HCT116 (cell line): ENCODE measurements around the gene LZIC. TPM values are rescaled to one million over a fixed set of nuclear protein-coding genes. Genes with fewer than 3 reads are reported as not detected.

Experiments
- ATAC-seq: fragments of 200-7000 bp; cut with Tn5 transposase; 2 replicates; pipeline ENCODE4 v1.9.1; 2020; ENCODE audit warnings: mild to moderate bottlenecking, moderate library complexity
- BruUV-seq: library from RNA; stranded (reverse); fragments of 400-500 nt; replicated peaks from 2 replicates; lab custom pipeline; 2021; lab: Mats Ljungman, UMichigan
- CTCF ChIA-PET: fragments of 300-600 bp; sonication (Branson Sonifier 250); formaldehyde crosslinking; loops from one replicate; lab custom pipeline; 2021; ENCODE audit warnings: antibody characterized with exemption; lab: Charles Lee
- POLR2A ChIA-PET: fragments of 300-600, 350-600 bp; sonication (Branson Sonifier 250); formaldehyde crosslinking; loops from one replicate; lab custom pipeline; 2021; ENCODE audit warnings: antibody characterized with exemption; lab: Charles Lee
- RAD21 ChIA-PET, 2 experiments: fragments of 300-600 bp; sonication (Branson Sonifier 250); formaldehyde crosslinking; loops; one replicate each; lab custom pipeline; 2023; ENCODE audit warnings: low total read pairs in 2 of 2; ENCODE audit not compliant: uncharacterized antibody in 2 of 2, unreplicated experiment in 2 of 2, low non-redundant PET in 1 of 2; lab: Charles Lee
- DNase-seq: peaks from one replicate; pipeline ENCODE4 v3.0.0-alpha.2; 2010; ENCODE audit warnings: low read depth, low spot score
- H2AFZ ChIP-seq: fragments of 200-600 bp; shearing (Covaris generic), sonication (generic); 2 replicates; pipeline ENCODE4 v1.6.1; 2017; ENCODE audit warnings: low read depth, mixed run types, mixed read lengths, antibody characterized with exemption, low read length; ENCODE audit not compliant: poor library complexity, severe bottlenecking
- H3K27ac ChIP-seq: 2 replicates; pipeline ENCODE4 v1.5.1; 2012; ENCODE audit warnings: low read depth, low read length
- H3K27me3 ChIP-seq: fragments of 200-600 bp; sonication (generic); 2 replicates; pipeline ENCODE4 v1.6.1; 2016; ENCODE audit warnings: mixed run types, low read length, mixed read lengths; ENCODE audit not compliant: insufficient read depth
- H3K36me3 ChIP-seq, 2 experiments: fragments of 200-500 bp in 1 of 2; fragments of 200-600 bp in 1 of 2; sonication (Bioruptor generic) in 1 of 2; sonication (generic) in 1 of 2; 2 replicates each; pipeline versions ENCODE4 v1.5.1 to v1.6.1; 2014 to 2016; ENCODE audit warnings: low read length in 2 of 2, inconsistent platforms in 1 of 2, mixed read lengths in 1 of 2, mixed run types in 1 of 2; ENCODE audit not compliant: insufficient read depth in 2 of 2, control insufficient read depth in 1 of 2
- H3K4me1 ChIP-seq, 2 experiments: fragments of 200-600 bp in 1 of 2; sonication (generic) in 1 of 2; 2 replicates each; pipeline versions ENCODE4 v1.5.1 to v1.6.1; 2012 to 2017; ENCODE audit warnings: low read length in 2 of 2, inconsistent platforms in 1 of 2, mild to moderate bottlenecking in 1 of 2, mixed read lengths in 1 of 2, mixed run types in 1 of 2, moderate library complexity in 1 of 2; ENCODE audit not compliant: insufficient read depth in 2 of 2, control insufficient read depth in 1 of 2
- H3K4me2 ChIP-seq: fragments of 200-600 bp; sonication (generic); 2 replicates; pipeline ENCODE4 v1.6.1; 2017; ENCODE audit warnings: mixed run types, low read length, mixed read lengths
- H3K4me3 ChIP-seq, 2 experiments: fragments of 200-600 bp in 1 of 2; sonication (generic) in 1 of 2; replicated peaks in 1 of 2; 2 replicates each; pipeline ENCODE4 v1.5.1; 2011 to 2016; ENCODE audit warnings: low read length in 2 of 2, control low read depth in 1 of 2, low read depth in 1 of 2, mild to moderate bottlenecking in 1 of 2, mixed read lengths in 1 of 2, mixed run types in 1 of 2
- H3K79me2 ChIP-seq: fragments of 200-600 bp; sonication (generic); 2 replicates; pipeline ENCODE4 v1.6.1; 2017; ENCODE audit warnings: mild to moderate bottlenecking, mixed run types, low read length, moderate library complexity, mixed read lengths; ENCODE audit not compliant: insufficient read depth
- H3K9ac ChIP-seq: fragments of 200-600 bp; sonication (generic); 2 replicates; pipeline ENCODE4 v1.6.1; 2016; ENCODE audit warnings: low read length, mixed read lengths
- H3K9me2 ChIP-seq: fragments of 200-600 bp; sonication (generic), shearing (Covaris generic); 2 replicates; pipeline ENCODE4 v1.6.1; 2017; ENCODE audit warnings: mixed run types, mild to moderate bottlenecking, moderate library complexity; ENCODE audit not compliant: insufficient read depth
- H3K9me3 ChIP-seq, 2 experiments: fragments of 200-500 bp in 1 of 2; fragments of 200-600 bp in 1 of 2; sonication (Bioruptor generic) in 1 of 2; sonication (generic) in 1 of 2; 2 replicates each; pipeline ENCODE4 v1.6.1; 2014 to 2017; ENCODE audit warnings: low read length in 2 of 2, mixed read lengths in 2 of 2, inconsistent platforms in 1 of 2, low read depth in 1 of 2, mild to moderate bottlenecking in 1 of 2, mixed run types in 1 of 2, moderate library complexity in 1 of 2; ENCODE audit not compliant: control insufficient read depth in 1 of 2, insufficient read depth in 1 of 2
- H4K20me1 ChIP-seq: fragments of 200-600 bp; sonication (generic), shearing (Covaris generic); 2 replicates; pipeline ENCODE4 v1.6.1; 2017; ENCODE audit warnings: mixed run types, mild to moderate bottlenecking, moderate library complexity; ENCODE audit not compliant: insufficient read depth
- CBX3 ChIP-seq: IDR thresholded peaks from 2 replicates; pipeline ENCODE4 v1.6.1; 2012; ENCODE audit warnings: low read depth
- CEBPB ChIP-seq: IDR thresholded peaks from 2 replicates; pipeline ENCODE4 v1.6.1; 2012; ENCODE audit warnings: low read depth
- EZH2 ChIP-seq: fragments of 200-600 bp; sonication (generic); IDR thresholded peaks from 2 replicates; pipeline ENCODE4 v1.6.1; 2017; ENCODE audit warnings: antibody characterized with exemption, mixed run types
- FOSL1 ChIP-seq: IDR thresholded peaks from 2 replicates; pipeline ENCODE4 v1.6.1; 2012; ENCODE audit warnings: low read depth
- JUND ChIP-seq: IDR thresholded peaks from 2 replicates; pipeline ENCODE4 v1.6.1; 2012
- POLR2A ChIP-seq: IDR thresholded peaks from 2 replicates; pipeline ENCODE4 v1.7.0; 2011; ENCODE audit warnings: borderline replicate concordance; ENCODE audit not compliant: insufficient read depth, insufficient read length; ENCODE audit errors: extremely low read depth
- POLR2AphosphoS5 ChIP-seq: IDR thresholded peaks from 2 replicates; pipeline ENCODE4 v1.6.1; 2011; ENCODE audit warnings: mild to moderate bottlenecking, low read depth, low read length, moderate library complexity
- SP1 ChIP-seq: IDR thresholded peaks from 2 replicates; pipeline ENCODE4 v1.6.1; 2012; ENCODE audit warnings: low read depth
- TCF7L2 ChIP-seq: IDR thresholded peaks from 2 replicates; pipeline ENCODE4 v1.7.0; 2011; ENCODE audit warnings: borderline replicate concordance, inconsistent platforms; ENCODE audit not compliant: insufficient read depth, insufficient read length; ENCODE audit errors: extremely low read depth
- YY1 ChIP-seq: IDR thresholded peaks from 2 replicates; pipeline ENCODE4 v1.6.1; 2011; ENCODE audit warnings: low read length, low read depth, moderate library complexity, mild to moderate bottlenecking; ENCODE audit not compliant: insufficient replicate concordance; ENCODE audit errors: extremely low read depth
- ZFX ChIP-seq: fragments of 450-650 bp; IDR thresholded peaks from 2 replicates; pipeline ENCODE4 v1.6.1; 2017
- ZNF274 ChIP-seq: fragments of 200-500 bp; sonication (Bioruptor generic); IDR thresholded peaks from 2 replicates; pipeline ENCODE4 v1.6.1; 2014; ENCODE audit warnings: mild to moderate bottlenecking, low read depth, low read length, inconsistent platforms
- intact Hi-C: fragments of 100-400 bp; cut with micrococcal nuclease; formaldehyde crosslinking; loops from 2 replicates; pipeline ENCODE4 v1.10.0; 2022
- total RNA-seq: library from RNA; stranded (reverse); gene quantifications from one replicate; pipeline ENCODE4 v1.2.1, GENCODE V29; 2021; ENCODE audit not compliant: unreplicated experiment
- TF ChIP-seq, protein P1 (sequence below), 3 experiments: fragments of 200-600 bp in 1 of 3; sonication (generic) in 1 of 3; IDR thresholded peaks in 2 of 3; conservative IDR thresholded peaks in 1 of 3; 2 replicates each; pipeline ENCODE4 v1.5.1; 2012 to 2017; ENCODE audit warnings: low read depth in 2 of 3, low read length in 2 of 3, antibody characterized with exemption in 1 of 3, borderline replicate concordance in 1 of 3, control low read depth in 1 of 3, mild to moderate bottlenecking in 1 of 3, mixed read lengths in 1 of 3, mixed run types in 1 of 3, moderate library complexity in 1 of 3; ENCODE audit not compliant: insufficient read depth in 1 of 3
- TF ChIP-seq, protein P2 (sequence below): IDR thresholded peaks from 2 replicates; pipeline ENCODE4 v1.6.1; 2011; ENCODE audit warnings: mild to moderate bottlenecking, low read length, moderate library complexity; ENCODE audit not compliant: insufficient replicate concordance; ENCODE audit errors: extremely low read depth

Gene LZIC
- total RNA-seq, 1 experiment from 2014 or later: 26.6 TPM

DNA sequence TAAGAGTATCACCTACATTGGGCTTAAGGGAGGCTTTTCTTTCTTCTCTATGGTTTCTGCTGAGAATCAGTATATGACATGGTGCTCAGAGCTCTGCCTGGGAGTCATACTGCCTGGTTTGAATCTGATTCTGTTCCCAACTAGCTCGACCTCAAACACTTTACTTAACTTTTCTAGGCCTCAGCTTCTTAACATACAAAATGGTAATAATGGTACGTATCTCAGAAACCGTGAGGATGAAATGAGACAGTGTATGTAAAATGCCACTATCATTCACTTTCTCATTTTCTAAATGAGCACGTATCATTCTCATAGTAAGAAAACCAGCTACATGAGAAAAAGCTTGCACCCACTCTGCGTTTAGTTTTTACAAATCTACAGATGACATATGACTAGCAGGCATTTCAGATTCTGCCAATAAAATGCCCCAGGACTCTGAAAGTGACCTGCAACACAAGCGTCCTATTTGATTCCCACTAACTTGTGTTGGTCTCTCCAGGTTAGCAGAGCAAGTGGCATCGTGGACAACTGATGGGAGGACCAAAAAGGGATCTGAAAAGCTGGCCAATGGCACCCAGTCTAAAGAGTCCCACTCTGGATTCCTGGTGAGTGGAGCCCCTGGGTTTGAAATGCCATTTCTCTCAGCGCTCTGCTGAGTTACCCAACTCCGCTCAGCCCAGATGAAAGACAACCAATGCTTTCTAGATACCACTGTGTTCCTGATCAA is 39.2 kb downstream of the LZIC start:
- Histone ChIP-seq H3K4me2 (no peak overlapping the region), H3K79me2 (peaks cover 1% of the 10 kb centered on the region; the same call in 1 of the 2 replicates), H3K4me1 (peaks cover 15 to 42% of the 10 kb centered on the region in 2 experiments), H3K27ac (no peak overlapping the region), H3K9me2 (no peaks in the 10 kb centered on the region), H3K36me3 (no peaks in the 10 kb centered on the region), H2AFZ (no peak overlapping the region), H3K9me3 (no peaks in the 10 kb centered on the region), H4K20me1 (no peaks in the 10 kb centered on the region), H3K27me3 (no peaks in the 10 kb centered on the region), H3K9ac (no peak overlapping the region), H3K4me3 (no peak overlapping the region)
- intact Hi-C loops: no loop called here
- DNase-seq (no peak), ATAC-seq (no peak)
- ChIA-PET POLR2A (no interaction called here), CTCF (interaction anchor here (0.6 kb wide), 1 partner anchor 13 kb away, joined by 3 read pairs; no protein-coding TSS in a partner anchor), RAD21 (no interaction called here)
- BruUV-seq: no TSS peak
- TF ChIP-seq POLR2A: no peak

DNA sequence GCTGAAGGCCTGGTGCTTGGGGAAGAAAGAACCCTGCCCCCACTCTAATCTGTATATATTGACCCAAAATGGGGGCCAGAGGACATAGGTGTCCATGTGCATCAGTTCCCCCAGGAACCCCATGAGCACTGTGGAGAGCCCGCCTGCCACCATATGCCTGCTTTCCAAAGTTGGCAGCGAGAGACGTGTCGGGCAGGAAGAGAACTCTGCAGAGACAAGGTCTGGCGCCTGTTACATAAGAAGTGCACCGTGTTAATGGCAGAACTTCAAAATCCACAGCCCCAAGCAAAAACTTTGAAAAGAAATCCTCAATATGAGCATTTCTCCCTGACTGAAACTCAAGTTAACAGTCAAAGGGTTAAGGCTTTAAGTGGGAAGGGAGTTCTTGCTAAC is 41.1 kb downstream of the LZIC start:
- intact Hi-C loops: no loop called here
- H2AFZ ChIP-seq: no peak overlapping the region
- no peak overlapping the region for H3K9ac ChIP-seq
- no peak for DNase-seq
- no TSS peak for BruUV-seq
- POLR2A ChIA-PET: no interaction called here
- H3K9me2 ChIP-seq: no peaks in the 10 kb centered on the region
- H3K27me3 ChIP-seq: no peaks in the 10 kb centered on the region
- ATAC-seq: no peak
- H3K4me3 ChIP-seq: no peak overlapping the region
- no peaks in the 10 kb centered on the region for H3K36me3 ChIP-seq
- peaks cover 24 to 53% of the 10 kb centered on the region in 2 experiments for H3K4me1 ChIP-seq
- H3K9me3 ChIP-seq: no peaks in the 10 kb centered on the region
- CTCF ChIA-PET: interaction anchor here (0.6 kb wide), 1 partner anchor 199 kb away, joined by 3 read pairs; no protein-coding TSS in a partner anchor
- H4K20me1 ChIP-seq: no peaks in the 10 kb centered on the region
- RAD21 ChIA-PET: no interaction called here
- H3K4me2 ChIP-seq: no peak overlapping the region
- no peak overlapping the region for H3K27ac ChIP-seq
- no peaks in the 10 kb centered on the region; the same call in 1 of the 2 replicates for H3K79me2 ChIP-seq
- TF ChIP-seq ZFX (no peak), FOSL1 (no peak), SP1 (no peak), CEBPB (no peak), EZH2 (no peak), CBX3 (no peak), JUND (no peak), POLR2AphosphoS5 (no peak), ZNF274 (no peak), YY1 (no peak), POLR2A (no peak), TCF7L2 (no peak)
- TF ChIP-seq, protein P1, sequence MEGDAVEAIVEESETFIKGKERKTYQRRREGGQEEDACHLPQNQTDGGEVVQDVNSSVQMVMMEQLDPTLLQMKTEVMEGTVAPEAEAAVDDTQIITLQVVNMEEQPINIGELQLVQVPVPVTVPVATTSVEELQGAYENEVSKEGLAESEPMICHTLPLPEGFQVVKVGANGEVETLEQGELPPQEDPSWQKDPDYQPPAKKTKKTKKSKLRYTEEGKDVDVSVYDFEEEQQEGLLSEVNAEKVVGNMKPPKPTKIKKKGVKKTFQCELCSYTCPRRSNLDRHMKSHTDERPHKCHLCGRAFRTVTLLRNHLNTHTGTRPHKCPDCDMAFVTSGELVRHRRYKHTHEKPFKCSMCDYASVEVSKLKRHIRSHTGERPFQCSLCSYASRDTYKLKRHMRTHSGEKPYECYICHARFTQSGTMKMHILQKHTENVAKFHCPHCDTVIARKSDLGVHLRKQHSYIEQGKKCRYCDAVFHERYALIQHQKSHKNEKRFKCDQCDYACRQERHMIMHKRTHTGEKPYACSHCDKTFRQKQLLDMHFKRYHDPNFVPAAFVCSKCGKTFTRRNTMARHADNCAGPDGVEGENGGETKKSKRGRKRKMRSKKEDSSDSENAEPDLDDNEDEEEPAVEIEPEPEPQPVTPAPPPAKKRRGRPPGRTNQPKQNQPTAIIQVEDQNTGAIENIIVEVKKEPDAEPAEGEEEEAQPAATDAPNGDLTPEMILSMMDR (IDR thresholded peaks at IDR 0.05 in 2 of 3, conservative IDR thresholded peaks at IDR 0.05 in 1 of 3; ENCODE audit: borderline replicate concordance in 1 of 3, insufficient read depth in 1 of 3, low read depth in 2 of 3, low read length in 2 of 3): no peak
- TF ChIP-seq, protein P2, sequence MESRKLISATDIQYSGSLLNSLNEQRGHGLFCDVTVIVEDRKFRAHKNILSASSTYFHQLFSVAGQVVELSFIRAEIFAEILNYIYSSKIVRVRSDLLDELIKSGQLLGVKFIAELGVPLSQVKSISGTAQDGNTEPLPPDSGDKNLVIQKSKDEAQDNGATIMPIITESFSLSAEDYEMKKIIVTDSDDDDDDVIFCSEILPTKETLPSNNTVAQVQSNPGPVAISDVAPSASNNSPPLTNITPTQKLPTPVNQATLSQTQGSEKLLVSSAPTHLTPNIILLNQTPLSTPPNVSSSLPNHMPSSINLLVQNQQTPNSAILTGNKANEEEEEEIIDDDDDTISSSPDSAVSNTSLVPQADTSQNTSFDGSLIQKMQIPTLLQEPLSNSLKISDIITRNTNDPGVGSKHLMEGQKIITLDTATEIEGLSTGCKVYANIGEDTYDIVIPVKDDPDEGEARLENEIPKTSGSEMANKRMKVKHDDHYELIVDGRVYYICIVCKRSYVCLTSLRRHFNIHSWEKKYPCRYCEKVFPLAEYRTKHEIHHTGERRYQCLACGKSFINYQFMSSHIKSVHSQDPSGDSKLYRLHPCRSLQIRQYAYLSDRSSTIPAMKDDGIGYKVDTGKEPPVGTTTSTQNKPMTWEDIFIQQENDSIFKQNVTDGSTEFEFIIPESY: no peak
